Kidney epithelial cell (primary cell): Measurements from ENCODE around the gene RUNX2. TPM values are rescaled to one million over a fixed set of nuclear protein-coding genes. Genes with fewer than 3 reads are reported as not detected.

ENCODE experiments used
- DNase-seq: peaks from one replicate; pipeline ENCODE4 v3.0.0-alpha.2; 2010; ENCODE audit warnings: low read depth
- H3K27me3 ChIP-seq: 2 replicates; pipeline ENCODE4 v1.6.0; 2011; ENCODE audit warnings: low read length; ENCODE audit not compliant: control insufficient read depth, insufficient read depth
- H3K36me3 ChIP-seq: 2 replicates; pipeline ENCODE4 v1.5.1; 2011; ENCODE audit warnings: low read length; ENCODE audit not compliant: control insufficient read depth, insufficient read depth
- H3K4me3 ChIP-seq: 2 replicates; pipeline ENCODE4 v1.5.1; 2011; ENCODE audit warnings: low read depth, mild to moderate bottlenecking, control low read depth, low read length
- total RNA-seq: library from RNA; depleted of rRNA; stranded (reverse); fragments of >200 nt; gene quantifications from 2 replicates; pipeline ENCODE4 v1.2.3, GENCODE V29; 2015
- TF ChIP-seq, protein P1 (sequence below): IDR thresholded peaks from 2 replicates; pipeline ENCODE4 v1.5.1; 2011; ENCODE audit warnings: mild to moderate bottlenecking, moderate library complexity, low read length, control low read depth, inconsistent platforms; ENCODE audit not compliant: insufficient read depth, poor library complexity, severe bottlenecking

Gene RUNX2
- total RNA-seq, 1 donor from 2014 or later = 9.2 TPM

DNA sequence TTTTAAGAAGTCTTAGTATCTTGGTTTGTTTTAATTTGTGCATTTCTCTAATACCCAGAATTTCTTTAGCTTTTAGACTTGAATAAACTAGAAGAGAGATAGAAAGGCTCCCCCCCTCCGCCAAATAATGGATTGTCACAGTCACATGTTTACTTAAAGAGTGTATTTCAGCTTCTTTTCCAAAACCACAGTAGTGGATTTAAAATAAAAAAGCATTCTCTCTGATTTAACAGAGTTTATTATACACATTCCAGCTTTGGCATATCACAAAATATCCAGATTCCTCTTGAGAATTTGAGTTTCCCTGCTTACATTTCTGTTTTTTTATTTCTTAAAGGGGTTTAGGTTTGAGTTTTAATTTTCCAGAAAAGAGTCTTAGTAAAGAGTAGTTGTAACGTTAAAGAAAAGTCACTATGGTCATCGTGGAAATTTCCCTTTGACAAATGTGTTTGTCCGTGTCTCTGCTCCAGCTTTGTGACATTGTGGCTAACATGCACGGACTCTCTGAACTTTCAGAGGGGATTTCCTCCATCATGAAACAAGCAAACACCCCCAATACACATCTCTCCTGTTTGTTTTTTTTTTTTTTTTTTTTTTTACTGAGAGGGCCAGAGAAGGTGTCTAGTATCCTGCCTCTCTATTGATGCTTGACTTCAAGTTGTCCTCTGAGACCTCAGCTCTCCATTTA lies 163.1 kb downstream of the RUNX2 start:
- H3K36me3 ChIP-seq = peaks cover 1% of the 10 kb centered on the region
- no peak overlapping the region for H3K4me3 ChIP-seq
- no peak for DNase-seq
- no peaks in the 10 kb centered on the region for H3K27me3 ChIP-seq
- TF ChIP-seq, protein P1, sequence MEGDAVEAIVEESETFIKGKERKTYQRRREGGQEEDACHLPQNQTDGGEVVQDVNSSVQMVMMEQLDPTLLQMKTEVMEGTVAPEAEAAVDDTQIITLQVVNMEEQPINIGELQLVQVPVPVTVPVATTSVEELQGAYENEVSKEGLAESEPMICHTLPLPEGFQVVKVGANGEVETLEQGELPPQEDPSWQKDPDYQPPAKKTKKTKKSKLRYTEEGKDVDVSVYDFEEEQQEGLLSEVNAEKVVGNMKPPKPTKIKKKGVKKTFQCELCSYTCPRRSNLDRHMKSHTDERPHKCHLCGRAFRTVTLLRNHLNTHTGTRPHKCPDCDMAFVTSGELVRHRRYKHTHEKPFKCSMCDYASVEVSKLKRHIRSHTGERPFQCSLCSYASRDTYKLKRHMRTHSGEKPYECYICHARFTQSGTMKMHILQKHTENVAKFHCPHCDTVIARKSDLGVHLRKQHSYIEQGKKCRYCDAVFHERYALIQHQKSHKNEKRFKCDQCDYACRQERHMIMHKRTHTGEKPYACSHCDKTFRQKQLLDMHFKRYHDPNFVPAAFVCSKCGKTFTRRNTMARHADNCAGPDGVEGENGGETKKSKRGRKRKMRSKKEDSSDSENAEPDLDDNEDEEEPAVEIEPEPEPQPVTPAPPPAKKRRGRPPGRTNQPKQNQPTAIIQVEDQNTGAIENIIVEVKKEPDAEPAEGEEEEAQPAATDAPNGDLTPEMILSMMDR = no peak

DNA sequence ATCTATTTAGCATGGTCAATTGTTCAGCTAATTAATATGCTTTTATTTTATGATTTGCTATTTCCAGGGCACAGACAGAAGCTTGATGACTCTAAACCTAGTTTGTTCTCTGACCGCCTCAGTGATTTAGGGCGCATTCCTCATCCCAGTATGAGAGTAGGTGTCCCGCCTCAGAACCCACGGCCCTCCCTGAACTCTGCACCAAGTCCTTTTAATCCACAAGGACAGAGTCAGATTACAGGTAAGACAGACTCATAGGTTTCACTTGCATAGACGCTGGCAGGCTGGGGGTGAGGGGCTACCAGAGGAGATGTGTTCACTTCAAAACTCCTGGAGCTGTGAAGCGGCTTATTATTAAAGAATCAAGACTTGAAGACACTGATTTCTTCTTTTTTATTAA lies 163.7 kb downstream of the RUNX2 start:
- H3K27me3 ChIP-seq = no peaks in the 10 kb centered on the region
- H3K36me3 ChIP-seq = no peaks in the 10 kb centered on the region
- H3K4me3 ChIP-seq = no peak overlapping the region
- DNase-seq = no peak
- TF ChIP-seq, protein P1 = no peak

DNA sequence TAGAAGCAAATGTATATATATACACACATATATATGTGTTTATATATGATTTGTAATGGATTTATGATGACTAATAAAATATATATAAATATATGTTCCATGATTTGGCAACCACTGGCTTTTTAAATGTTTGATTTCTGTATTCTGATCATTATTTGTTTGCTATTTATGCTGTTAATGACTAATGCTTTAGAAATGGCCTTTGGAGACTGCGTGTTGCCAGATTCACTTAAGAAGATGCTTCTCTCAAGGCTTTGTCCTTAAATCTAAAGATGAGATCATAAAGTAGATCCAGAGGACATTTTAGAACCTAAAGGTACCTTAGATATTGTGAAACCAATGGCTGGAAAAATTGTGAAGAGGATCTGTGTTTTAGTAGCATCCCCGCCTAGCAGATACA lies 165.6 kb downstream of the RUNX2 start:
- Histone ChIP-seq H3K4me3 (no peak overlapping the region), H3K27me3 (no peaks in the 10 kb centered on the region), H3K36me3 (no peaks in the 10 kb centered on the region)
- DNase-seq = no peak
- TF ChIP-seq, protein P1 = no peak

DNA sequence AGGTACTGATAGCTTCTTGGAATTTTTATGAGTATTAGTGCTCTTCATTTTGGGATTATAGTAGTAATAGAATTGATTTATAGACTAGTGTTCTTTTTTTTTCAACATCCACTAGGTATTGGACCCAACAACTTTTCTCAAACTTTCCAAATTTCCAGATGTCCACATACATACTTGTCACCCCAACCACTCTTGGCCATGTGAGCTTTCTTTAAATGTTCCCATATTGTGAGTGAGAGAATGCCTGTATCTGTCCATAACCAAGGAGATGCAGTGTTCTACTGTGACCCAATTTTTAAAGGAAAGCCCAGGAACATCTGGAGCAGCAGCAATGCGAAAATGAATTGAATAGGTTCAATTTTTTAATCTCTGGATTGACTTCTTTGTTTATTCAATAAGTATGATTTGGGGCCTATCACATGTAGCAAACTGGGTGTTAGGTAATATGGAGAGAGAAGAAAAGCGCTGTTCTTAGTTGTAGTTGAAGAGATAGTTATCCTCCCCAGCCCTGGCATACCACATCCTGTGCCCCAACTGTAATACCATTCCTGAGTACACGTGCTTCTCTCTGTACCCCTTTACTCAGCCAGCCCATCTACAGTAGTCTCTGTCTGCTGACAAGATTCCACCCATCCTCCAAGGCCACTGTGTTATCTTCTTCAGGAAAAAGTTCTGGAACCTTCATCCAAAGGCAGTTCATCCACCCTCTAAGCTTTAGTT lies 166.4 kb downstream of the RUNX2 start:
- DNase-seq = no peak
- H3K27me3 ChIP-seq = no peaks in the 10 kb centered on the region
- H3K4me3 ChIP-seq = no peak overlapping the region
- no peaks in the 10 kb centered on the region for H3K36me3 ChIP-seq
- TF ChIP-seq, protein P1 = no peak

DNA sequence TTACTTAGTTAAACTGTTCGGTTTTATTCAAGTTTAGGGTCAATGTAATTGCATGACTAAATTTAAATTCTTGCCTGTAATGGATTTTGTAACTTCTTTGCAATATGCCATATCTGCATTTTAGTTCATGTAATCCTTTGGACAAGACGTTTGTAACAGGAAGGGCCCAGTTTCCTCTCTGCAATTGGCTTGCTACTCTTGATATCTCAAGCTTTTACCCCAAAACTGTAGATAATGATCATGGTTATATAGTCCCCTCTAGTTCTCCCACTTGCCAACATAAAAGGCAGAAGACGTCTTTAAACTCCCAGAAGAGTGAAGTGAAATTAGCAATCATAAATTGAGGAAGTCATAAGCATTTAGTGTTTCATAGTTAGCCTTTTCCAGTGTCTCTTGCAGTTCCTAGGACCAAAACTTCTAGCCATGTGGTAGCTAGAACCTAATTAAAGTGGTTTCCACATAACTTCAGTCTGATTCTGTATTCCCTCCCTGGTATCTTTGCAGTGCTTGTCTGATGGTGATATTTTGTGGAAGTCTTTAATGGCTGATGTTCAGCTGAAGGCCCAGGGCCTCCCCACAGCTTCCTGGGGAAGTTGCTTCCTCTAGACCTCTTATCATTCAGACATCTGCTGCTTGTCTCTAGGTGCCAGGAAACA lies 167.4 kb downstream of the RUNX2 start:
- no peak for DNase-seq
- H3K27me3 ChIP-seq = no peaks in the 10 kb centered on the region
- TF ChIP-seq, protein P1 = no peak
- H3K36me3 ChIP-seq = no peaks in the 10 kb centered on the region
- H3K4me3 ChIP-seq = no peak overlapping the region
